Smooth muscle cell (in vitro differentiated cells): Measurements from ENCODE around the gene FMNL2. TPM values are rescaled to one million over a fixed set of nuclear protein-coding genes. Genes with fewer than 3 reads are reported as not detected.
A peak's percentile ranks its signal among the peaks of the same experiment; 100 is the strongest.

Experiments
- DNase-seq: peaks from one replicate; lab custom pipeline; 2025; ENCODE audit not compliant: unreplicated experiment; lab: John Stamatoyannopoulos, UW
- H2AFZ ChIP-seq: fragments of 200-600 bp; sonication (generic); 2 replicates; pipeline ENCODE4 v1.6.0; 2016; ENCODE audit warnings: antibody characterized with exemption, low read depth, mild to moderate bottlenecking
- H3F3A ChIP-seq: fragments of 200-600 bp; sonication (generic); 2 replicates; pipeline ENCODE4 v1.6.0; 2017; ENCODE audit warnings: antibody characterized with exemption, low read depth
- H3K27ac ChIP-seq: fragments of 200-600 bp; sonication (generic); 2 replicates; pipeline ENCODE4 v1.5.1; 2016; ENCODE audit warnings: low read depth, mild to moderate bottlenecking
- H3K27me3 ChIP-seq: fragments of 200-600 bp; sonication (generic); 2 replicates; pipeline ENCODE4 v1.6.1; 2016; ENCODE audit warnings: low read depth, mild to moderate bottlenecking
- H3K36me3 ChIP-seq: fragments of 200-600 bp; sonication (generic); 2 replicates; pipeline ENCODE4 v1.5.1; 2016; ENCODE audit warnings: low read depth
- H3K4me1 ChIP-seq: fragments of 200-600 bp; sonication (generic); 2 replicates; pipeline ENCODE4 v1.5.1; 2016; ENCODE audit warnings: low read depth
- H3K4me2 ChIP-seq: fragments of 200-600 bp; sonication (generic); 2 replicates; pipeline ENCODE4 v1.6.0; 2016; ENCODE audit warnings: mild to moderate bottlenecking
- H3K4me3 ChIP-seq: fragments of 200-600 bp; sonication (generic); 2 replicates; pipeline ENCODE4 v1.5.1; 2016; ENCODE audit warnings: mild to moderate bottlenecking
- H3K79me2 ChIP-seq: fragments of 200-600 bp; sonication (generic); 2 replicates; pipeline ENCODE4 v1.6.0; 2016; ENCODE audit warnings: low read depth, mild to moderate bottlenecking
- H3K9ac ChIP-seq: fragments of 200-600 bp; sonication (generic); 2 replicates; pipeline ENCODE4 v1.6.0; 2016; ENCODE audit warnings: low read depth
- H3K9me3 ChIP-seq: fragments of 200-600 bp; sonication (generic); replicated peaks from 2 replicates; pipeline ENCODE4 v1.5.1; 2016; ENCODE audit warnings: low read depth
- H4K20me1 ChIP-seq: fragments of 200-600 bp; sonication (generic); 2 replicates; pipeline ENCODE4 v1.6.0; 2016; ENCODE audit warnings: low read depth
- WGBS: methylation state at CpG from one replicate; pipeline ENCODE4 v1.1.7; 2016; ENCODE audit warnings: low lambda C conversion rate; 5-methylcytosine and 5-hydroxymethylcytosine counted together
- polyA plus RNA-seq: library from polyadenylated mRNA; unstranded; fragments of >200 nt; fragmentation: Nextera tagmentation; extraction: Ambion mirVana; gene quantifications from 2 replicates; pipeline ENCODE4 v1.2.1, GENCODE V29; 2016
- total RNA-seq: library from RNA; depleted of rRNA; stranded (reverse); fragments of >200 nt; gene quantifications from 2 replicates; pipeline ENCODE4 v1.2.3, GENCODE V29; 2014
- TF ChIP-seq, protein P1 (sequence below): fragments of 200-600 bp; sonication (generic); IDR thresholded peaks from 2 replicates; pipeline ENCODE4 v1.5.1; 2017; ENCODE audit warnings: borderline replicate concordance, mild to moderate bottlenecking, antibody characterized with exemption; ENCODE audit not compliant: insufficient read depth, poor library complexity, severe bottlenecking

Gene FMNL2
- total and polyA plus RNA-seq, 2 experiments from 2014 or later = 7.4 to 37.3 TPM

DNA sequence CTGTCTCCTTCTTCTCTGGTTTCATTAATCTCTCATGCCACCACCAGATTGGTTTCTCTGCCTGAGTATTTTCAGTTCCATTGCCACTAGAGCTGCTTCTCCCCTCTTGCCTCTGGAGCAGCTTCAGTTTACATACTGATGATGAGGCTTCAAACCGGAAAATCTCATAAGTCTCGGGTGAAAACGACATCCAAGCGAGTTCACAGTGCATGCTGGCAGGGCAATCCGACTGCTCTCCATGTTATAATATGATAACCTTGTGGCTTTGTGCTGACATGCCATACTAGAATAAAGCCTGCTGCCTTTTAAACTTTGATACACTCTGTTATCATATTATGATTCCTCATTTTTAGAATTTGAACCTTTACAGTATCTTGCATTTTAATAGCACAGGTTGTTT is 228.8 kb downstream of the FMNL2 start:
- peaks cover 3% of the 10 kb centered on the region for H3K79me2 ChIP-seq
- H3K4me3 ChIP-seq = no peak overlapping the region
- no peaks in the 10 kb centered on the region for H3K9me3 ChIP-seq
- H3K4me2 ChIP-seq = no peak overlapping the region
- TF ChIP-seq, protein P1, sequence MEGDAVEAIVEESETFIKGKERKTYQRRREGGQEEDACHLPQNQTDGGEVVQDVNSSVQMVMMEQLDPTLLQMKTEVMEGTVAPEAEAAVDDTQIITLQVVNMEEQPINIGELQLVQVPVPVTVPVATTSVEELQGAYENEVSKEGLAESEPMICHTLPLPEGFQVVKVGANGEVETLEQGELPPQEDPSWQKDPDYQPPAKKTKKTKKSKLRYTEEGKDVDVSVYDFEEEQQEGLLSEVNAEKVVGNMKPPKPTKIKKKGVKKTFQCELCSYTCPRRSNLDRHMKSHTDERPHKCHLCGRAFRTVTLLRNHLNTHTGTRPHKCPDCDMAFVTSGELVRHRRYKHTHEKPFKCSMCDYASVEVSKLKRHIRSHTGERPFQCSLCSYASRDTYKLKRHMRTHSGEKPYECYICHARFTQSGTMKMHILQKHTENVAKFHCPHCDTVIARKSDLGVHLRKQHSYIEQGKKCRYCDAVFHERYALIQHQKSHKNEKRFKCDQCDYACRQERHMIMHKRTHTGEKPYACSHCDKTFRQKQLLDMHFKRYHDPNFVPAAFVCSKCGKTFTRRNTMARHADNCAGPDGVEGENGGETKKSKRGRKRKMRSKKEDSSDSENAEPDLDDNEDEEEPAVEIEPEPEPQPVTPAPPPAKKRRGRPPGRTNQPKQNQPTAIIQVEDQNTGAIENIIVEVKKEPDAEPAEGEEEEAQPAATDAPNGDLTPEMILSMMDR = no peak
- no peaks in the 10 kb centered on the region for H3F3A ChIP-seq
- no peak overlapping the region for H2AFZ ChIP-seq
- H3K27ac ChIP-seq = no peak overlapping the region
- DNase-seq = no peak
- WGBS = 76% methylated on average over 5 of the region's 5 CpGs
- H3K27me3 ChIP-seq = no peaks in the 10 kb centered on the region
- H4K20me1 ChIP-seq = peaks cover 4% of the 10 kb centered on the region
- H3K36me3 ChIP-seq = no peaks in the 10 kb centered on the region
- no peak overlapping the region for H3K9ac ChIP-seq
- peaks cover 9% of the 10 kb centered on the region for H3K4me1 ChIP-seq

- DNase-seq = no peak
- Histone ChIP-seq H3K27me3 (no peaks in the 10 kb centered on the region), H3K4me1 (peaks cover 6% of the 10 kb centered on the region), H2AFZ (no peak overlapping the region), H3K4me2 (no peak overlapping the region), H3K27ac (peak overlapping the region; percentile 9), H3K4me3 (no peak overlapping the region), H4K20me1 (peaks cover 4% of the 10 kb centered on the region), H3K9me3 (no peaks in the 10 kb centered on the region), H3K36me3 (no peaks in the 10 kb centered on the region), H3F3A (no peaks in the 10 kb centered on the region), H3K79me2 (peaks cover 3% of the 10 kb centered on the region), H3K9ac (no peak overlapping the region)
- TF ChIP-seq, protein P1 = no peak
- 95% methylated on average over 4 of the region's 4 CpGs for WGBS
These were observed 230.0 kb downstream of the FMNL2 start for GRCh38 chr2:152564754-152565551.

DNA sequence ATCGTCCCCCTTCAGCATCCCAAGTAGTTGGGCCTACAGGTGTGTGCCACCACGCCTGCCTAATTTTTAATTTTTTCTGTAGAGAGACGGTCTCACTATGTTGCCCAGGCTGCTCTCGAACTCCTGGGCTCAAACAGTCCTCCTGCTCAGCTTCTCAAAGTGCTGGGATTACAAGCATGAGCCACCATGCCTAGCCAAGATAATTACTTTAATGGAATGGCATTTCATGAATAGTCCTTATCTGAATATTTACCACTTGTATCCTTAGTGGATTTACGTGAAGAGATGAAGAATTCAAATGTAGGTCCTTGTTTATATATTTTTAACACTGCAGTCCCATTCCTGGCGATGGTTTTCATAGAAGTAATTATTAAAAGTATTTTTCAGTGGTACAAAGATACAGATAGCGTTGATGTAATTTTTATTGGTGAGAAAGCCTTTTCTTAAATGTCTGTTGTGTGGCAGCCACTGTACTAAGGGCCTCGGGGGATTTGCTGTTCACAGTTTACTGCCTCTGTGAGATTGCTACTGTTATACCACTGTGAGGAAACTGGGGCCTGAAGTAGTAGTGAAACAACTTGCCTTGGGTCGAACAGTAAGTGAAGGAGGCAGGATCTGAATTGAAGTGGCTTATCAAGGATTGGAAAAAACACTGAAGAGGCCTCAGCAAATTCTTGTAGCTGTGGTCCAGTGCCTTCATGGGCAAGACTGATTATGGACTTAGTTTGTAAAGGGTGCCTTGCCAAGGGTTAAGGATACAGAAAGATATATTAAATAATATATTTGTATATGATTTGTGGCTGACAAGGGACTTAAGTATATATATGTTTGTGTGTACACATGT is 231.1 kb downstream of the FMNL2 start:
- no peaks in the 10 kb centered on the region for H3F3A ChIP-seq
- peaks cover 1% of the 10 kb centered on the region for H3K4me1 ChIP-seq
- TF ChIP-seq, protein P1 = no peak
- H4K20me1 ChIP-seq = no peaks in the 10 kb centered on the region
- WGBS = 40% methylated on average over 9 of the region's 9 CpGs
- no peak overlapping the region for H2AFZ ChIP-seq
- no peaks in the 10 kb centered on the region for H3K36me3 ChIP-seq
- DNase-seq = no peak
- no peak overlapping the region for H3K9ac ChIP-seq
- H3K79me2 ChIP-seq = peaks cover 3% of the 10 kb centered on the region
- no peak overlapping the region for H3K4me3 ChIP-seq
- peak overlapping the region; percentile 24 for H3K4me2 ChIP-seq
- no peaks in the 10 kb centered on the region for H3K9me3 ChIP-seq
- peak overlapping the region; percentile 83 for H3K27ac ChIP-seq
- H3K27me3 ChIP-seq = no peaks in the 10 kb centered on the region
